SJSA1 (cell line): ENCODE results near the gene TVP23C. TPM values are rescaled to one million over a fixed set of nuclear protein-coding genes. Genes with fewer than 3 reads are reported as not detected.
"Not testable (repeated sequence)": the region's sequence is repeated elsewhere in the genome, so short reads cannot be mapped to it uniquely, and the experiment has no call there.

Experiments used
- DNase-seq, 2 experiments: peaks; one replicate each; pipeline ENCODE4 v3.0.0-alpha.2; 2015 to 2020; ENCODE audit warnings: low spot score in 2 of 2, low read depth in 1 of 2
- H3K27ac ChIP-seq: fragments of 250-450 bp; sonication (Bioruptor Pico); 2 replicates; pipeline ENCODE4 v1.5.1; 2020; ENCODE audit warnings: mild to moderate bottlenecking, moderate library complexity
- H3K27me3 ChIP-seq: fragments of 250-450 bp; sonication (Bioruptor Pico); replicated peaks from 2 replicates; pipeline ENCODE4 v1.5.1; 2020; ENCODE audit warnings: mild to moderate bottlenecking, moderate library complexity
- H3K36me3 ChIP-seq: fragments of 250-450 bp; sonication (Bioruptor Pico); 2 replicates; pipeline ENCODE4 v1.5.1; 2020; ENCODE audit warnings: mild to moderate bottlenecking
- H3K4me1 ChIP-seq: fragments of 250-450 bp; sonication (Bioruptor Pico); replicated peaks from 2 replicates; pipeline ENCODE4 v1.6.1; 2021; ENCODE audit warnings: mild to moderate bottlenecking
- H3K4me3 ChIP-seq: fragments of 250-450 bp; sonication (Bioruptor Pico); 2 replicates; pipeline ENCODE4 v1.5.1; 2020; ENCODE audit warnings: mild to moderate bottlenecking
- H3K9me3 ChIP-seq: fragments of 250-450 bp; sonication (Bioruptor Pico); replicated peaks from 2 replicates; pipeline ENCODE4 v1.5.1; 2020; ENCODE audit warnings: mild to moderate bottlenecking
- total RNA-seq: library from RNA; depleted of rRNA; stranded (reverse); fragments of >200 nt; shearing (Covaris generic); gene quantifications from 2 replicates; pipeline ENCODE4 v1.2.3, GENCODE V29; 2014

The TVP23C gene
- total RNA-seq, 1 experiment from 2014 or later, result 4.4 TPM

GRCh38 chr17:15513058-15513791 is 50.1 kb downstream of the TVP23C start:
- Histone ChIP-seq H3K27me3 (no peaks in the 10 kb centered on the region), H3K4me3 (no peak overlapping the region), H3K27ac (no peak overlapping the region), H3K36me3 (peaks cover 31% of the 10 kb centered on the region), H3K9me3 (peaks cover 4% of the 10 kb centered on the region), H3K4me1 (peaks cover 13% of the 10 kb centered on the region)
- DNase-seq, result no peak

GRCh38 chr17:15512071-15512709 is 51.1 kb downstream of the TVP23C start:
- Histone ChIP-seq H3K36me3 (peaks cover 25% of the 10 kb centered on the region), H3K4me3 (no peak overlapping the region), H3K9me3 (peaks cover 4% of the 10 kb centered on the region; the same call in 1 of the 2 replicates), H3K4me1 (peaks cover 13% of the 10 kb centered on the region), H3K27ac (no peak overlapping the region), H3K27me3 (no peaks in the 10 kb centered on the region)
- DNase-seq, result no peak

- no peaks in the 10 kb centered on the region for H3K27me3 ChIP-seq
- no peak for DNase-seq
- H3K4me3 ChIP-seq, result no peak overlapping the region
- peaks cover 14% of the 10 kb centered on the region for H3K36me3 ChIP-seq
- H3K27ac ChIP-seq, result no peak overlapping the region
- peaks cover 1% of the 10 kb centered on the region; the same call in 1 of the 2 replicates for H3K9me3 ChIP-seq
- peaks cover 13% of the 10 kb centered on the region for H3K4me1 ChIP-seq
Measured at GRCh38 chr17:15511142-15511541, 52.1 kb downstream of the TVP23C start.

GRCh38 chr17:15510361-15510760 is 52.9 kb downstream of the TVP23C start:
- H3K27ac ChIP-seq, result no peak overlapping the region
- H3K27me3 ChIP-seq, result no peaks in the 10 kb centered on the region
- H3K4me1 ChIP-seq, result peaks cover 13% of the 10 kb centered on the region
- peaks cover 9% of the 10 kb centered on the region for H3K36me3 ChIP-seq
- no peaks in the 10 kb centered on the region for H3K9me3 ChIP-seq
- peak in 1 of 2 experiments; percentile 48 for DNase-seq
- H3K4me3 ChIP-seq, result no peak overlapping the region

- peaks cover 4% of the 10 kb centered on the region; the same call in 1 of the 2 replicates for H3K36me3 ChIP-seq
- no peaks in the 10 kb centered on the region for H3K9me3 ChIP-seq
- H3K27ac ChIP-seq, result no peak overlapping the region
- peaks cover 10% of the 10 kb centered on the region for H3K4me1 ChIP-seq
- no peak for DNase-seq
- no peaks in the 10 kb centered on the region for H3K27me3 ChIP-seq
- H3K4me3 ChIP-seq, result no peak overlapping the region
Measured at GRCh38 chr17:15509095-15509494, 54.2 kb downstream of the TVP23C start.

- Histone ChIP-seq H3K27ac (no peak overlapping the region), H3K36me3 (no peaks in the 10 kb centered on the region; the same call in 1 of the 2 replicates), H3K9me3 (no peaks in the 10 kb centered on the region), H3K27me3 (no peaks in the 10 kb centered on the region), H3K4me1 (peaks cover 10% of the 10 kb centered on the region), H3K4me3 (no peak overlapping the region)
- no peak for DNase-seq
Measured at GRCh38 chr17:15508466-15508865, 54.8 kb downstream of the TVP23C start.

- Histone ChIP-seq H3K27me3 (no peaks in the 10 kb centered on the region), H3K4me1 (peaks cover 12% of the 10 kb centered on the region), H3K27ac (no peak overlapping the region), H3K36me3 (no peaks in the 10 kb centered on the region; the same call in 1 of the 2 replicates), H3K4me3 (no peak overlapping the region), H3K9me3 (no peaks in the 10 kb centered on the region)
- DNase-seq, result no peak
Measured at GRCh38 chr17:15507896-15508295, 55.4 kb downstream of the TVP23C start.

GRCh38 chr17:15507001-15507400 is 56.3 kb downstream of the TVP23C start:
- H3K4me3 ChIP-seq, result no peak overlapping the region

GRCh38 chr17:15505708-15506107 is 57.6 kb downstream of the TVP23C start:
- H3K36me3 ChIP-seq, H3K9me3 ChIP-seq, H3K27me3 ChIP-seq, DNase-seq, H3K4me3 ChIP-seq, H3K27ac ChIP-seq: not testable (repeated sequence)
- peaks cover 19% of the 10 kb centered on the region for H3K4me1 ChIP-seq

More at GRCh38 chr17:15507001-15507400, 56.3 kb downstream of the TVP23C start:
- no peak for DNase-seq
- H3K36me3 ChIP-seq, result no peaks in the 10 kb centered on the region; the same call in 1 of the 2 replicates
- H3K4me1 ChIP-seq, result peaks cover 19% of the 10 kb centered on the region
- no peak overlapping the region for H3K27ac ChIP-seq
- no peaks in the 10 kb centered on the region for H3K9me3 ChIP-seq
- no peaks in the 10 kb centered on the region for H3K27me3 ChIP-seq

- Histone ChIP-seq H3K27me3 (no peaks in the 10 kb centered on the region), H3K4me1 (peaks cover 10% of the 10 kb centered on the region), H3K27ac (no peak overlapping the region), H3K36me3 (peaks cover 5% of the 10 kb centered on the region; the same call in 1 of the 2 replicates), H3K9me3 (no peaks in the 10 kb centered on the region), H3K4me3 (no peak overlapping the region)
- DNase-seq, result no peak
Measured at GRCh38 chr17:15503731-15504130, 59.6 kb downstream of the TVP23C start.

- peak; percentile 84 to 91 for DNase-seq
- Histone ChIP-seq H3K27ac (peak overlapping the region; percentile 1; the same call in 1 of the 2 replicates), H3K4me3 (no peak overlapping the region), H3K36me3 (peaks cover 5% of the 10 kb centered on the region; the same call in 1 of the 2 replicates), H3K27me3 (no peaks in the 10 kb centered on the region), H3K4me1 (peaks cover 10% of the 10 kb centered on the region), H3K9me3 (no peaks in the 10 kb centered on the region)
Measured at GRCh38 chr17:15502369-15503112, 60.7 kb downstream of the TVP23C start.

GRCh38 chr17:15501793-15502192 is 61.5 kb downstream of the TVP23C start:
- H3K9me3 ChIP-seq, result no peaks in the 10 kb centered on the region
- H3K27me3 ChIP-seq, result no peaks in the 10 kb centered on the region
- H3K36me3 ChIP-seq, result peaks cover 5% of the 10 kb centered on the region; the same call in 1 of the 2 replicates
- DNase-seq, result no peak
- peaks cover 10% of the 10 kb centered on the region for H3K4me1 ChIP-seq
- H3K27ac ChIP-seq, result no peak overlapping the region
- no peak overlapping the region for H3K4me3 ChIP-seq

- Histone ChIP-seq H3K9me3 (no peaks in the 10 kb centered on the region), H3K27ac (no peak overlapping the region), H3K27me3 (no peaks in the 10 kb centered on the region), H3K4me3 (no peak overlapping the region), H3K4me1 (peaks cover 10% of the 10 kb centered on the region), H3K36me3 (peaks cover 5% of the 10 kb centered on the region; the same call in 1 of the 2 replicates)
- no peak for DNase-seq
Measured at GRCh38 chr17:15501282-15501681, 62.0 kb downstream of the TVP23C start.
